ENCODE results near the gene CYP27B1. TPM values are rescaled to one million over a fixed set of nuclear protein-coding genes. Genes with fewer than 3 reads are reported as not detected.

CYP27B1 gene
- total RNA-seq, 2 donors from 2014 or later = 0.14 to 0.91 TPM

DNA sequence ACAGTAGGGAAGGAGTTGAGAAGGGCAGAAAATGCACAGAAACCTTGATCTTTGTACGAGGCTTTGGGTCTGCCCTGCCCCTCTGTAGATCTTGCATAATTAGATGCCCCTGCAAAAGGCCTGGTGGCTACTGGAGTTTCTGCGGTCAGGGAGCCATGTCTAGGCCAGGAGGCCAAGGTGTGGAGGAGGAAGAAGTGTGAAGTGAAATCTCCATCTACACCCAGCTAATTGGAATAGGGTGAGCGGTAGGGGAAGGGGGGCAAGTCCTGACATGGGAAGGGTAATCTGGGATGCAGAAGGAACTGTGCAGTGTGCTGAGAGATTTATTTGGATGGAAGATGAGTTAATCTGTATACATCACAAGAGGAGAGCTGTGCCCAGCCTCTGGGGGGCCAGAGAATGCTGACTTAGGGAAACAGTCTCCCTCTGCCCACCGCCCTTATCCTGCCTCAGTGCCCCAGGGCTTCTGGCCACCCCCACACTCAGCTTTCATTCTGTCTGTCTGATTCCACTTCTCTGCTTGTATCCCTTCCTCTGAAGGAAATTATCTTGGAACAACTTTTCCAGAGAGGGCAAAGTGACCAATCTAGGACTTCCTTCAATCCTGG lies 5.4 kb downstream of the CYP27B1 start:
- intact Hi-C loops (cut with DNase I) = no loop called here
- Histone ChIP-seq H3K27me3 (replicated peaks; ENCODE audit: insufficient read depth) (no peaks in the 10 kb centered on the region), H3K36me3 (no peaks in the 10 kb centered on the region), H3K27ac (no peak overlapping the region), H3K9me3 (no peaks in the 10 kb centered on the region), H3K4me3 (no peak overlapping the region), H3K4me1 (replicated peaks) (peaks cover 16% of the 10 kb centered on the region)
- 92% methylated on average over 4 of the region's 4 CpGs for WGBS
- no peak for TF ChIP-seq POLR2A (IDR thresholded peaks at IDR 0.05)
- no peak for TF ChIP-seq CTCF (IDR thresholded peaks at IDR 0.05)
- TF ChIP-seq POLR2AphosphoS5 (IDR thresholded peaks at IDR 0.05) = no peak
- no peak for DNase-seq (ENCODE audit: low spot score)

GRCh38 chr12:57760347-57760982 lies 6.4 kb downstream of the CYP27B1 start:
- intact Hi-C loops (cut with DNase I) = no loop called here
- WGBS = 95% methylated on average over 3 of the region's 3 CpGs
- no peak overlapping the region for H3K4me3 ChIP-seq

DNA sequence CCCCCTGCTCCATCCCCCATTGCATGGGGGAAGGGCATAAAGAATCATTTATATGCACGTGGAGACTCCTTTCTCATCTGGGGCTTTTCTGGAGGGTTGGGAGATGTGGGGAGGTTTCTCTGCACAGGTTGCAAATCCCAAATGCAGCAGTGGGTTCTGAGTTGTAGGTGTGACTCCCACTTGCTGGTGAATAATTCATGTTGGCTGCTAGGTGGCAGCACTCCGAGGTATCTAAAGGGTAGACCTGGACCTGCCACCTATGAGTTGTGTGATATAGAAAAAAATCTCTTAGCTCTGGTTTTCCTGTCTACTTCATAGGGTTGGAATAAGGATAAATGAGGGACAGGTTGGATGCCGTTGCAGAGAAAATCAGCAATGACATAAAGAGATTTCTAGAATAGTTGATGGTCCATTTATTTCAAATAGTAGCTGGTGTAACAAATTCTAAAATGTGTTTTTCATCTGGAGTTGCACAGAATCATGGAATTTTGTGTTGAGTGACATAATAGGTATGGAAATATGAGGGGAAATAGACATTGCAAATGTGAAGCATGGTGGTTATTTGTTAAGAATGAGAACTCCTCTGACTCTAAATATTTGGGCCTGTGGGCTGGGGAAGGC lies 7.4 kb downstream of the CYP27B1 start:
- Histone ChIP-seq H3K27me3 (replicated peaks; ENCODE audit: insufficient read depth) (no peaks in the 10 kb centered on the region), H3K4me3 (no peak overlapping the region), H3K9me3 (no peaks in the 10 kb centered on the region), H3K36me3 (no peaks in the 10 kb centered on the region), H3K4me1 (replicated peaks) (peaks cover 3% of the 10 kb centered on the region), H3K27ac (no peak overlapping the region)
- WGBS = 31% methylated on average over 3 of the region's 3 CpGs
- intact Hi-C loops (cut with DNase I) = no loop called here
- peak in 2 of 4 experiments; percentile 15 to 41 for TF ChIP-seq CTCF (IDR thresholded peaks at IDR 0.05)
- TF ChIP-seq POLR2AphosphoS5 (IDR thresholded peaks at IDR 0.05) = no peak
- TF ChIP-seq POLR2A (IDR thresholded peaks at IDR 0.05) = no peak
- no peak for DNase-seq (ENCODE audit: low spot score)

More at GRCh38 chr12:57760347-57760982, 6.4 kb downstream of the CYP27B1 start:
- Histone ChIP-seq H3K9me3 (no peaks in the 10 kb centered on the region), H3K4me1 (replicated peaks) (peaks cover 10% of the 10 kb centered on the region), H3K27ac (no peak overlapping the region), H3K36me3 (no peaks in the 10 kb centered on the region), H3K27me3 (replicated peaks; ENCODE audit: insufficient read depth) (no peaks in the 10 kb centered on the region)
- TF ChIP-seq POLR2AphosphoS5 (IDR thresholded peaks at IDR 0.05) (no peak), CTCF (IDR thresholded peaks at IDR 0.05) (no peak), POLR2A (IDR thresholded peaks at IDR 0.05) (no peak)
- DNase-seq (ENCODE audit: low spot score) = no peak

DNA sequence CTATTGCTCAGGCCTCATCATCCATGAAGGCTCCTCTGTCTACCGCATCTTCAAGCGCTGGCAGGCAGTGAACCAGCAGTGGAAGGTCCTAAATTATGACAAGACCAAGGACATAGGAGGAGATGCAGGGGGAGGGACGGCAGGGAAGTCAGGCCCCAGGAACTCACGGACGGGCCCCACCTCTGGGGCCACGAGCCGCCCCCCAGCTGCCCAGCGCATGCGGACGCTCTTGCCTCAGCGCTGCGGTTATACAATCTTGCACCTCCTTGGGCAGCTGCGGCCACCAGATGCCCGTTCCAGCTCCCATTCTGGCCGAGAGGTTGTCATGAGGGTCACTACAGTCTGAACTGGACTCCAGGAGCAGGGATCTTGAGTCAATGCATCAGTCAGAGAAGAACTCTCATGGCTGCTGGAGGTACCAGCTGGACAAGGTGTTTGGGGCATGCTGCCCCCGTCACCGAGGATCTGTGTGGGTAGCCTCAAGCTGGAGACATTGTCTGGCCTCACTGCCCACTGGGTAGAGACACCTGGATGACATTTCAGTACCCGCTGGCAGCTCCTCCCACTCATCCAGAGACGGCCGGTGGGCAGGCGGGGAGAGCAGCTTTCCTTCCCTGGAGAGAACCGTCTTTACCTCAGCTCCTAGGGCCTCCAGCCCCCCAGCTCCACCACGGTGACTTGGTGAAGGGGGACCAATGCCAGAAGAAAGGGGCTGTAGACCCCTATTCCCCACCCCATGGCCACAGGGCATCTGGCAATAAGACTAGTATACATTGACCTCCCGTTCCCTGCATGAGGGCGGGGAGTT lies 8.1 kb downstream of the CYP27B1 start:
- WGBS = 88% methylated on average over 25 of the region's 25 CpGs
- peaks cover 3% of the 10 kb centered on the region for H3K4me1 ChIP-seq (replicated peaks)
- H3K4me3 ChIP-seq = no peak overlapping the region
- no peaks in the 10 kb centered on the region for H3K36me3 ChIP-seq
- no peaks in the 10 kb centered on the region for H3K27me3 ChIP-seq (replicated peaks; ENCODE audit: insufficient read depth)
- H3K27ac ChIP-seq = no peak overlapping the region
- DNase-seq (ENCODE audit: low spot score) = no peak
- intact Hi-C loops (cut with DNase I) = no loop called here
- TF ChIP-seq POLR2A (IDR thresholded peaks at IDR 0.05) (no peak), POLR2AphosphoS5 (IDR thresholded peaks at IDR 0.05) (no peak), CTCF (IDR thresholded peaks at IDR 0.05) (no peak)
- H3K9me3 ChIP-seq = no peaks in the 10 kb centered on the region
